Head of caudate nucleus (tissue), 42 donors: ENCODE measurements around the gene NAPSA.
"Not testable (repeated sequence)": the region's sequence is repeated elsewhere in the genome, so short reads cannot be mapped to it uniquely, and the experiment has no call there.

Experiments used
- DNase-seq, 42 donors: peaks; one replicate each; pipeline versions ENCODE4 v3.0.0 to v3.0.0-alpha.2; 2020 to 2021; ENCODE audit warnings: mixed read lengths in 7 of 42
- intact Hi-C: fragments of 100-400 bp; cut with DNase I; formaldehyde crosslinking; loops from one replicate; pipeline ENCODE4 v1.15.0; 2022

Gene NAPSA

GRCh38 chr19:50365434-50366306 lies at the start of gene NAPSA:
TSS of gene NAPSA (minus strand) at chr19:50365639. CDS start at chr19:50365621, 18 bp downstream.
- intact Hi-C loops = loop anchor here (5.0 kb wide), 1 partner anchor 417 kb away; no protein-coding TSS in a partner anchor
- no peak for DNase-seq

DNA sequence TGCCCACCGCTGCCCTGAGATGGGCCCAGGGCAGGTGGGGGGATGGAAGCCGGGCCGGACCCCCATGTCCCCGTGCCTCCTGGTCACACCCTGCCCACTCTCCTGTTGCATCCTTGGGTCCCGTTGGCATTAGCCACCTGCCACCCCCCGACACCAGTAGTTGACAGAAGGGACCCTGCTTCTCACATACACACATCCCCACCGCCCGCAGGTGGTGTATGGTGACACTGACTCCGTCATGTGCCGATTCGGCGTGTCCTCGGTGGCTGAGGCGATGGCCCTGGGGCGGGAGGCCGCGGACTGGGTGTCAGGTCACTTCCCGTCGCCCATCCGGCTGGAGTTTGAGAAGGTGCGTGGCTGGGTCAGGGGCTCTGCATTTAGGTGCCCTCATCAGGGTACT lies 48.1 kb upstream of the NAPSA start:
- intact Hi-C loops = no loop called here
- DNase-seq = no peak

DNA sequence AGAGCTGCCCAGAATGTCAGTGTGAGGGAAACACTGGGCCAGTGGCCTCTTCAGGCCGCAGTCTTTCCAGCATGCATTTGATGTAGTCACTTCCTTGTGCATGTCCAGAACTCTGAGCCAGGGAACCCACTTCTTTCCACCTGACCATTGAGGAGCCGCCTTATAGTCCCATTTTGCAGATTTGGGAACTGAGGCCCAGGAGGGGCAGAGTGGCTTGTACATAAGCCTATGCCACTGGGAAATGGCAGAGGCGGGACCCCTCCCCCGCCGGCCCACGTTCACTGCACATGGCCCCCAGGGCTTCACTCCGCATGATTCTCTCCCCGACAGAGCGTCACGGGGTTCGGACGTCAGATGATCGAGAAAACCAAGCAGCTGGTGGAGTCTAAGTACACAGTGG lies 47.7 kb upstream of the NAPSA start:
- no peak for DNase-seq
- intact Hi-C loops = no loop called here

DNA sequence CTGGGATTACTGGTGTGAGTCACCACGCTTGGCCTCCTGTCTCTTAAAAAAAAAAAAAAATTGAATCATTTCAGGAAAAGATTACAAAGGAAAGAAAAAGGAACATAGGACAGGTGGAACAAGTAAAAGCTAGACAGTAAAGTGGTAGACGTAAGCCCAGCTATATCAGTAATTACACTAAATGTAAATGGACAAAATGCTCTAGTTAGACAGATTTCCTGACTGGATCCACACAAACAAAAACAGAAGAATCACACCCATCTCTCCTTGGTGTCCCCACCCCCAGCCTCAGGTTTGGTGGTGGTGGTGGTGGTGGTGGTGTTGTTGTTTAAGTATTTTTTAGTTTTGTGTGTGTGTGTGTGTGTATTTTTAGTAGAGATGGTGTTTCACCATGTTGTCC lies 47.0 kb upstream of the NAPSA start:
- intact Hi-C loops = no loop called here
- DNase-seq = no peak

- intact Hi-C loops = no loop called here
- no peak for DNase-seq
These were observed 44.7 kb upstream of the NAPSA start for GRCh38 chr19:50410109-50410508.

DNA sequence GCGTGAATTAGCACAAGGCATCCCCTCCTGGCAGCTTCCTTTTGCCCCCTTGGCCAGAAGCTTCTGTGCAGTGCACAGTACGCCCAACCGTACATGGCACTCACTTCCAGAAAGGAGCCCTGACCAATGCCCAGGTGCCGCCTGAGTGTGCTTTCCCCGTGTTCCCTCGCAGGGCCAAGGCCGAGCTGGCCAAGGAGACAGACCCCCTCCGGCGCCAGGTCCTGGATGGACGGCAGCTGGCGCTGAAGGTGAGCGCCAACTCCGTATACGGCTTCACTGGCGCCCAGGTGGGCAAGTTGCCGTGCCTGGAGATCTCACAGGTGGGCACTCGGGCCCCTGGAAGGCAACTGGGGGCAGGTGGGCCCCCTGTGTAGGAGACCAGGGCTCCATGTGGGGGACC lies 43.9 kb upstream of the NAPSA start:
- DNase-seq = no peak

DNA sequence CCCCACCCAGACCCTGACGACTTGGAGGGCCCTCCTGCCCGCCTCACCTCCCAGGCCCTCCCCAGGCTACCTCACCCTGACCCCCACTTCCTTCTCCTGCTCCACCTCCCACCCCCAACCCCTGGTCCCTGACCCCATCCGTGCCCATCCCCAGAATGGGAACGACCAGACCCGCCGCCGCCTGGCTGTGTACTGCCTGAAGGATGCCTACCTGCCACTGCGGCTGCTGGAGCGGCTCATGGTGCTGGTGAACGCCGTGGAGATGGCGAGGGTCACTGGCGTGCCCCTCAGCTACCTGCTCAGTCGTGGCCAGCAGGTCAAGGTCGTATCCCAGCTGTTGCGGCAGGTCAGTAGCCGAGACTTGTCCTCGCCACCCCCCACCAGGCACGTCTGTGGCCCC lies 41.4 kb upstream of the NAPSA start:
- intact Hi-C loops = no loop called here

More for the DNA sequence above, 43.9 kb upstream of the NAPSA start:
- intact Hi-C loops = no loop called here

GRCh38 chr19:50406156-50406820 lies 40.8 kb upstream of the NAPSA start:
- DNase-seq = no peak
- intact Hi-C loops = no loop called here

More for the DNA sequence above, 41.4 kb upstream of the NAPSA start:
- no peak for DNase-seq

DNA sequence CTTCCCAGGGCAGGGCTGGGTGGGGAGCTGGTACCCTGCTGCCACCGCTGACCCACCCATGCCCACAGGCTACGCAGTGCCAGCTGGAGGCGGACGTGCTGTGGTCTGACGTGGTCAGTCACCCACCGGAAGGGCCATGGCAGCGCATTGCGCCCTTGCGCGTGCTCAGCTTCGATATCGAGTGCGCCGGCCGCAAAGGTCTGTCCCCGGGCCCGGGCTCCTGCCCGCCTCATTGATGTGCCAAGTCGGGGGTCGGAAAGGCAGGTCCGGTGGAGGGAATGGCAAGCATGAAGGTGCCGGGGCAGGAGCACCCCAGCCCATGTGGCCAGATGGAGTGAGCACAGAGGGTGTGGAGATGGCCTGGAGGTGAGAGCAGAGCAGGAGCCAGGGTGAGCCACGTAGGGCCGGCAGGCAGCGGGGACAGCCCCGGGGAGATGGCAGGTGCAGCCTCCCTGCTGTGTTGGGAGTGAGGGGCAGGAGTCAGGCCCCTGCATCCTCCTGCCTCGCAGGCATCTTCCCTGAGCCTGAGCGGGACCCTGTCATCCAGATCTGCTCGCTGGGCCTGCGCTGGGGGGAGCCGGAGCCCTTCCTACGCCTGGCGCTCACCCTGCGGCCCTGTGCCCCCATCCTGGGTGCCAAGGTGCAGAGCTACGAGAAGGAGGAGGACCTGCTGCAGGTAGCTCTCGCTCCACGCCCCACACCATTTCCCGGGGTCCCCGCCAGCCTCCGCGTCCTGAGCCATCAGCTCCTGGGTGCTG lies 37.3 kb upstream of the NAPSA start:
- intact Hi-C loops = no loop called here
- DNase-seq = no peak

DNA sequence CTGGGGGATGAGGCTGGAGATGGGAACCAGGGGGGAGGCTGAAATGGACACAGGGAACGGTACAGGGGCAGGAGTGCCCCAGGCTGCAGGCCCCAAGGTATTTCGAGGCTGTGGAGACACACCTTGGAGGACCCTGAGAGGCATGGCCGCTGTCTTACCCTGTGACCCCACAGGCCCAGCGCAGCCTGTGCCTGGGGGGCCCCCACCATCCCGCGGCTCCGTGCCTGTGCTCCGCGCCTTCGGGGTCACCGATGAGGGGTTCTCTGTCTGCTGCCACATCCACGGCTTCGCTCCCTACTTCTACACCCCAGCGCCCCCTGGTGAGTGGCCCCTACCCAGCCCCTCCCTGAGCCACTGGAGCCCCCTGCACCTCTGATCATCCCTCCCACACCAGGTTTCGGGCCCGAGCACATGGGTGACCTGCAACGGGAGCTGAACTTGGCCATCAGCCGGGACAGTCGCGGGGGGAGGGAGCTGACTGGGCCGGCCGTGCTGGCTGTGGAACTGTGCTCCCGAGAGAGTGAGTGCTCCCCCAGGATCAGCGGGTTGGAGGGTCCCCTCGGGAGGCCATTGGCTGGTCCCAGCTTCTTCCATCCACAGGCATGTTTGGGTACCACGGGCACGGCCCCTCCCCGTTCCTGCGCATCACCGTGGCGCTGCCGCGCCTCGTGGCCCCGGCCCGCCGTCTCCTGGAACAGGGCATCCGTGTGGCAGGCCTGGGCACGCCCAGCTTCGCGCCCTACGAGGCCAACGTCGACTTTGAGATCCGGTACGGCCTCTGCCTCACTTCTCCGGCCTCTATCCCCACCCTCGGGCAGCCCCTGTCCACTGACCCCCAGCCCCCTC lies 36.4 kb upstream of the NAPSA start:
- intact Hi-C loops = no loop called here
- DNase-seq = no peak

DNA sequence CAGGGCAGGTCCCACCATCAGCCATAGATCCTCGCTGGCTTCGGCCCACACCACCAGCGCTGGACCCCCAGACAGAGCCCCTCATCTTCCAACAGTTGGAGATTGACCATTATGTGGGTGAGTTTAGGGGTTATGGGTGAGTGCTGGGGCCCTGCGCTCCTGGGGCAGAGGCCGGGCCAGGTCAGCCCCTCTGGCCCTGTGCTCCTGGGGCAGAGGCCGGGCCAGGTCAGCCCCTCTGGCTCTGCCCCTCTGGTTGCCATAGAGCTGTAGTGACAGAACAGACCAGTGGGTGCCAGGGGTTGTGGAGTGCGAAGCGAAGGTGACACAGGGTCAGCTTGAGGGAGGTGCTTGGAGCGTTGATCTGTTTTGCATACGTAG lies 33.9 kb upstream of the NAPSA start:
- DNase-seq = no peak
- intact Hi-C loops = no loop called here

GRCh38 chr19:50398675-50399367 lies 33.4 kb upstream of the NAPSA start:
- intact Hi-C loops = no loop called here
- no peak for DNase-seq

DNA sequence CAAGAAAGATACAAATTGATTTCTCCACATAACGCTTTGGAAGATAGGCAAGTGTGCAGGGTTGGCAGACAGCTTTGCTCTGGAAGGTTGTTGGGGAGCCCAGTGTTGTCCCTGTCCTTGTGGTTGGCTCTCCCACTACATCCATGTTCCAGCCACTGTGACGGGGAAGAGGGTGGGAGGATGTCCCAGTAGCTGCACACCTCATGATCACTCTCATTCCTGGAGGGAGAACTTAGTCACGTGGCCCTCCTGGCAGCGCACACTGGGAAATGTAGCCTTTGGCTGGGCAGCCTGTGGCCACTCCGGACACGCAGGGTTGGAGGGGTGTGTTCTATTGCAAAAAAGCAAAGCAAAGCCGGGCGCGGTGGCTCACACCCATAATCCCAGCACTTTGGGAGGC lies 28.6 kb upstream of the NAPSA start:
- no peak for DNase-seq
- intact Hi-C loops = no loop called here

- DNase-seq = no peak
- intact Hi-C loops = no loop called here
These were observed 28.1 kb upstream of the NAPSA start for GRCh38 chr19:50393589-50393988.

DNA sequence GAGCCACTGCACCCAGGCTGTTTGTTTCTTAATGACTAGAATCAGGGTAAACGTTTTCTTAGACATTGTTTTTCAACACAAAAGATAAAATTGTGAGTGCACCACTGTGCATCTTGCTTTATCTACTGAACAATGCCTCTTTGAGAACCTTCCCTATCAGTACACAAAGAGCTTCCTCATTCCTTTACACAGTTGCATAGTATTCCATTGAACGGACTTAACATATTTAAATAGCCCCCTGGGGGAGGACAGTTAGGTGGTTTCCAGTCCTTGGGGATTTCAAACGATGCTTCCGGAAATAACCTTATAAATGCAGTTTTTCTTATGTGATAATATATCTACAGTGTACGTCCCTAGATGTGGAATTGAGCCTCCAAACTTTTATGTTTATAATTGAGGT lies 27.3 kb upstream of the NAPSA start:
- intact Hi-C loops = no loop called here
- DNase-seq = no peak

DNA sequence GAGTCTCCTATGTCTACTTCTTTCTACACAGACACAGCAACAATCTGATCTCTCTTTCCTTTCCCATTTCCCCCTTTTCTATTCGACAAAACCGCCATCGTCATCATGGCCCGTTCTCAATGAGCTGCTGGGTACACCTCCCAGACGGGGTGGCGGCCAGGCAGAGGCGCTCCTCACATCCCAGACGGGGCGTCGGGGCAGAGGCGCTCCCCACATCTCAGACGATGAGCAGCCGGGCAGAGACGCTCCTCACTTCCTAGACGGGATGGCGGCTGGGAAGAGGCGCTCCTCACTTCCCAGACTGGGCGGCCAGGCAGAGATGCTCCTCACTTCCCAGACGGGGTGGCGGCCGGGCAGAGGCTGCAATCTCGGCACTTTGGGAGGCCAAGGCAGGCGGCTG lies 25.5 kb upstream of the NAPSA start:
- intact Hi-C loops = not testable (repeated sequence)

DNA sequence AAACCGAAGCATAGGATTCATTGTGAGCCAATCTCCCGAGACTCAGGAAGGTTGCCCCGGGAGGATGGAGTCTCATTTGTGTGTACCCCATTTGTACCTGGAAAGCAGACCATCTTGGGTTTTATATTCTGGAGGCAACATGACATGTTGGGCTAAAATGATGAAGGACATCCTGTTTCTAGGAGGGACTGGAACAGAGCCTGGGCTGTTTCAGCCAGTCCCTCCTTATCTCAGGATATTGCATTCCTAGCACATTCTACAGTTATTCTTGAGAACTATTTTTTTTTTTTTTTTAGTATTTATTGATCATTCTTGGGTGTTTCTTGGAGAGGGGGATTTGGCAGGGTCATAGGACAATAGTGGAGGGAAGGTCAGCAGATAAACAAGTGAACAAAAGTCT lies 24.9 kb upstream of the NAPSA start:
- intact Hi-C loops, DNase-seq: not testable (repeated sequence)

More for the DNA sequence above, 25.5 kb upstream of the NAPSA start:
- DNase-seq = not testable (repeated sequence)

- intact Hi-C loops = no loop called here
- no peak for DNase-seq
These were observed 22.4 kb upstream of the NAPSA start for GRCh38 chr19:50387868-50388245.
